GM23248 (cell line): ENCODE results near the gene EBF4.

Experiments
- EZH2 ChIP-seq: fragments of 200-600 bp; sonication (generic); IDR thresholded peaks from 2 replicates; pipeline ENCODE4 v1.6.1; 2018; ENCODE audit warnings: antibody characterized with exemption, mild to moderate bottlenecking; ENCODE audit not compliant: insufficient read depth, poor library complexity, severe bottlenecking
- EZH2phosphoT487 ChIP-seq: fragments of 200-600 bp; sonication (generic); IDR thresholded peaks from 2 replicates; pipeline ENCODE4 v1.6.1; 2018; ENCODE audit warnings: antibody characterized with exemption, moderate library complexity, mild to moderate bottlenecking, low read depth; ENCODE audit not compliant: insufficient read depth

GRCh38 chr20:2697768-2698167, 5.2 kb downstream of the EBF4 start:
- TF ChIP-seq EZH2phosphoT487, result no peak
- no peak for TF ChIP-seq EZH2
